ENCODE data around the gene OCA2.

OCA2 gene

DNA sequence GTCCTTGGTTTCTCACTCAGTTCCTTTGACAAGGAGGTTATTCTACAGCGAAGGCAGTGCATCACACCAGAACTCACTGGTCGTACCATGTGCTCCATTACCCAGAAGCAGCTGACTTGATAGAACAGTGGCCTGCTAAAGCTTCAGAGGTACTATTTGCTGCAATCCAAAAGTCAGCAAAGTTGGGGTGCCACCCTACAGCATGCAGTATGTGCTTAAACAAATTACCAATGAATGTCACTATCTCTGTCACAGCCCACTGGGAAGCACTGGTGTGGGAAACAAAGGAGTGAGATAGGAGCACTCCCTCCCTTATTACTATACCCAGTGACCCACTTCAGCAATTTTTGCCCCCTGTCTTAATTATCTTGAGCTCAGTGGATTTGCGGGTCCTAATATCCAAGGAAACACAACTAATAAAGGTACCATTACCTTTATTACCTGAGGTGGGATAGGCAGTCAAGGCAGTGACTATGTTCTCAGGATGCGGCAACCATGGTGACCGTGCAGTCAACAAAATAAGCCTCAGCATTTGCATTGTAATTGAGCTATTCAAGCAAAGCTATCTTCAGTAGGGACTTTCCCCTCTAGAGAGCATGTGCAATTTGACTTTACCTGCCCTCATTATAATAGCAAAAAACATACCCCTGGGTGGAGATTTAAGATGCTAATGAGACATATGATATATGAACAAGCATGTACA, 199.4 kb downstream of the OCA2 start:
- Histone ChIP-seq H3K4me1 (ENCODE audit: insufficient read depth, low read length) (no peaks in the 10 kb centered on the region), H3K9me3 (ENCODE audit: control insufficient read depth, insufficient read depth, low read length) (no peaks in the 10 kb centered on the region; the same call in 1 of the 2 replicates), H3K36me3 (ENCODE audit: insufficient read depth, low read length) (no peaks in the 10 kb centered on the region), H3K9ac (ENCODE audit: low read depth, low read length) (no peak overlapping the region)

DNA sequence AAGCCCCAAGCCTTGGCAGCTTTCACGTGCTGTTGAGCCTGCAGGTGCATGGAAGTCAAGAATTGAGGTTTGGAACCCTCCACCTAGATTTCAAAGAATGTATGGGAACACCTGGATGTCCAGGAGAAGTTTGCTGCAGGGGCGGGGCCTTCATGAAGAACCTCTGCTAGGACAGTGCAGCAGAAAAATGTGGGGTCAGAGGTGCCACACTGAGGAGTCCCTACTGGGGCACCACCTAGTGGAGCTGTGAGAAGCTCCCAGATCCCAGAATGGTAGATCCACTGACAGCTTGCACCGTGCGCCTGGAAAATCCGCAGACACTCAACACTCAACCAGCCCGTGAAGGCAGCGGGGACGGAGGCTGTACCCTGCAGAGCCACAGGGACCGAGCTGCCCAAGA, 201.6 kb downstream of the OCA2 start:
- H3K4me1 ChIP-seq (ENCODE audit: insufficient read depth, low read length), result no peaks in the 10 kb centered on the region

DNA sequence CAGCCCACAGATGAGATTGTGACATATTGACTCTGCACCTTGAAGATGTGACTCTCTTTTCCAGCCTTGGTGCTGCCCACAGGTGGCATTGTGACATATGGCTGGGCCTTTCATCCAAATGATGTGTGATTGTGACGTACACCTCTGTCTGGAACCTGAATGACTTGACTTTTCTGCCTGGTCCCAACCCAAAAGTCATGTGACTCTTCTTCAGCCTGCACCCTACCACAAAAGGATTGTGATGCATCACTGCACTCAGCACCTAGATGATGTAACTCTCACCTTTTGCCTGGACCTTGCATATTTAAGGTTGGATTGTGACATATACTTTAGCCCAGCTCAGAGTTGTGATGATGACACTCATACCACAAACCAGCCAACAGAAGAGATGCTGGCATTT, 204.5 kb downstream of the OCA2 start:
- Histone ChIP-seq H3K9ac (ENCODE audit: low read depth, low read length) (no peak overlapping the region), H3K36me3 (ENCODE audit: insufficient read depth, low read length) (no peaks in the 10 kb centered on the region), H3K9me3 (ENCODE audit: control insufficient read depth, insufficient read depth, low read length) (no peaks in the 10 kb centered on the region; the same call in 1 of the 2 replicates), H3K4me1 (ENCODE audit: insufficient read depth, low read length) (no peaks in the 10 kb centered on the region)

More for the DNA sequence above, 201.6 kb downstream of the OCA2 start:
- Histone ChIP-seq H3K9me3 (ENCODE audit: control insufficient read depth, insufficient read depth, low read length) (no peaks in the 10 kb centered on the region; the same call in 1 of the 2 replicates), H3K9ac (ENCODE audit: low read depth, low read length) (no peak overlapping the region), H3K36me3 (ENCODE audit: insufficient read depth, low read length) (no peaks in the 10 kb centered on the region)

DNA sequence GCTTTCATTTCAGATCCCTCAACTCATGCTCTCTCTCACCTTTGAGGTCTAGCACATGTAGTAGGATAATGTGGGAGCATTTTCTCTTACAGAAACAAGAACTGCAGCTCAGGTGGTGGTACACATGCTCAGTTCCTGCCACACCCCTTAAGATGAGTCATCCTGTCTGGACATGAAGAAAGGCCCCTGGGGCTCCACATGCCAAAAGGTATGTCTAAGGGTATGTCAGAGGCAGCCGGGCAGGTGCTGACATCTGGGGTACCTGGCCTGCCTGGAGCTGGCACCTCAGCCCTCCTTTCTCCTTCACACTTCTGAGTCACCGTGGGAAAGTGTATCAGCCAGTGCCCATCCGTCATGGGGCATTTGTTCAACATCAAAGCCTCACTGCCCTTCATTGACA, 209.9 kb downstream of the OCA2 start:
- H3K9ac ChIP-seq (ENCODE audit: low read depth, low read length), result no peak overlapping the region
- no peaks in the 10 kb centered on the region for H3K36me3 ChIP-seq (ENCODE audit: insufficient read depth, low read length)
- H3K4me1 ChIP-seq (ENCODE audit: insufficient read depth, low read length), result no peaks in the 10 kb centered on the region
- no peaks in the 10 kb centered on the region; the same call in 1 of the 2 replicates for H3K9me3 ChIP-seq (ENCODE audit: control insufficient read depth, insufficient read depth, low read length)

DNA sequence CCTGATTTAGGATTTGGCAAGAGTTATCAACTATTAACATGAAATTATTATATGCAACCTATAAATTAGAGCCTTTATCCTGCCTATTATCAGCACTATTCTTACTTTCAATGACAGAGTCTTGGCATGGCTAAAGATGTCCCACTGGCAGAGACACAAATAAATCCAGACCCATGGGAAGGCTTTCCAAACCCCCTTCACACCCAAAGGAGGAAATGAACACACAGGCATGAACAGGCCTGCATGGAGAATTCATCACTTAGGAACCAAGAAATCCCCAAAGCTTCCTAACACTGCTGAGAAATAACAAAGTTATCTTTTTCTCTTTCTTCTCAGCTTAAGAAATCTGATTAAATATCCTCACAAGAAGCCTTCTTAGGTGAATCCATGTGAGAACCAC, 213.9 kb downstream of the OCA2 start:
- no peaks in the 10 kb centered on the region for H3K4me1 ChIP-seq (ENCODE audit: insufficient read depth, low read length)
- no peak overlapping the region for H3K9ac ChIP-seq (ENCODE audit: low read depth, low read length)
- no peaks in the 10 kb centered on the region for H3K36me3 ChIP-seq (ENCODE audit: insufficient read depth, low read length)
- no peaks in the 10 kb centered on the region for H3K9me3 ChIP-seq (ENCODE audit: control insufficient read depth, insufficient read depth, low read length)

DNA sequence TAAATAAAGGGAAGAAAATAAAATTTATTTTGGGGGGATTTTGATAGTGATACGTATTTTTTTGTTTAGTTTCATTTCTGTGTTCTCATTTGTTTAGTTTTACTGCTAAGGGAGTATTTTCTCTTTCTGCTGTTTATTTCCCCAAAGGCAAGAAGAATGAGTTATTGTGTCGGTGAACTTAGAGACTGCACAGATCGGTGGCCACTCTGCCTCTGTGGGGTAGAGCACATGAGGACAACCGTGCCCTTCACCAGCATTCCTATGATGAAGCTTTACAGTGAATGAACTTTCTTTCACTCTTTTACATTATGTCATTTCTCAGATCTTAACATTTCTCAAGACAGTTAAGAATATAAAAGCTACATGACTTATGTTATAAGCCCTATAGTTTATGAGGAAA, 214.4 kb downstream of the OCA2 start:
- no peak overlapping the region for H3K9ac ChIP-seq (ENCODE audit: low read depth, low read length)
- no peaks in the 10 kb centered on the region for H3K9me3 ChIP-seq (ENCODE audit: control insufficient read depth, insufficient read depth, low read length)
- H3K4me1 ChIP-seq (ENCODE audit: insufficient read depth, low read length), result no peaks in the 10 kb centered on the region
- no peaks in the 10 kb centered on the region for H3K36me3 ChIP-seq (ENCODE audit: insufficient read depth, low read length)

DNA sequence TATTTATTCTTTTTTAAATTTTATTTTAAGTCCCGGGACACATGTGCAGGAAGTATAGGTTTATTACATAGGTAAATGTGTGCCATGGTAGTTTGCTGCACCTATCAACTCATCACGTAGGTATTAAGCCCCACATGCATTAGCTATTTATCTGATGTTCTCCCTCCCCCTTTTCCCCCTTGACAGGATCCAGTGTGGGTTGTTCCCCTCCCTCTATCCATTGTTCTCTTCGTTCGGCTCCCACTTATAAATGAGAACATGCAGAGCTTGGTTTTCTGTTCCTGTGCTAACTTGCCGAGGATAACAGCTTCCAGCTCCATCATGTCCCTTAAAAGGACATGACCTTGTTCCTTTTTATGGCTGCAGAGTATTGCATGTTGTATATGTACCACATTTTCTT, 220.3 kb downstream of the OCA2 start:
- no peaks in the 10 kb centered on the region for H3K4me1 ChIP-seq (ENCODE audit: insufficient read depth, low read length)
- H3K9me3 ChIP-seq (ENCODE audit: control insufficient read depth, insufficient read depth, low read length), result no peaks in the 10 kb centered on the region
- no peak overlapping the region for H3K9ac ChIP-seq (ENCODE audit: low read depth, low read length)
- no peaks in the 10 kb centered on the region for H3K36me3 ChIP-seq (ENCODE audit: insufficient read depth, low read length)

DNA sequence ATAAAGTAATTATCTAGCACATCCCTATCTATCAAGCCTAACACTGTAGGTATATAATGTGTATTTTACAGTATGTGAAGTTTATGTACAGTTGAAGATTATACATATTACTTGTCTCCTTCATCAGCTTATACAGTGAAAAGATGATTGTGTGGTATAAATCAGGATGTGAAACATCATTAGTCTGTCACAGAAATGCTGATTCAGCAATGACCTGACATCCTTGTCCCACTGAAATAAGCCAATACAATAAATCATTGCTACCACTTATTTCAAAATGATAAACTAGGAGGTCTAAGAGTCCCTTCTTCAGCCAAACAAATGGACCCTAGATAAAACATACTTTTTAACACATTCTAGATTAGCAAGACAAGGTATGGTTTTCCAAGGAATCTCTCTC, 225.3 kb downstream of the OCA2 start:
- Histone ChIP-seq H3K4me1 (ENCODE audit: insufficient read depth, low read length) (no peaks in the 10 kb centered on the region), H3K9me3 (ENCODE audit: control insufficient read depth, insufficient read depth, low read length) (no peaks in the 10 kb centered on the region), H3K9ac (ENCODE audit: low read depth, low read length) (no peak overlapping the region), H3K36me3 (ENCODE audit: insufficient read depth, low read length) (no peaks in the 10 kb centered on the region)

DNA sequence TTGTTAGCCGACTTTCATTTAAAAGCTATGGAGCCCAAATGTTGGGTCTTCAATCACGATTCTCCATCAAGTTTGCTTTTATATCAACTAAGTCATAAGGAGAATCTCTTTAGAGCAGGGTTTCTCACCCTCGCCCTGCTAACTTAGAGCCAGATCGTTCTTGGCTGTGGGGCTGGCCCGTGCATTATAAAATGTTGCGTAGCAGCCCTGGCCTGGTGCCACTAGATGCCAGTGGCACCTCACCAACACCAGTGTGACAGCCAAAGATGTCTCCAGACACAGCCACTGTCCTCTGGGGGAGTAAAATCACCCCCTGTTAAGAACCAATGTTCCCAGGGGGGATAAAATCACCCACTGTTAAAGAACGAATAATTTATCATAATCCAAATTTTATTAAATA, 226.1 kb downstream of the OCA2 start:
- no peak overlapping the region for H3K9ac ChIP-seq (ENCODE audit: low read depth, low read length)
- no peaks in the 10 kb centered on the region for H3K9me3 ChIP-seq (ENCODE audit: control insufficient read depth, insufficient read depth, low read length)
- H3K4me1 ChIP-seq (ENCODE audit: insufficient read depth, low read length), result no peaks in the 10 kb centered on the region
- no peaks in the 10 kb centered on the region for H3K36me3 ChIP-seq (ENCODE audit: insufficient read depth, low read length)

DNA sequence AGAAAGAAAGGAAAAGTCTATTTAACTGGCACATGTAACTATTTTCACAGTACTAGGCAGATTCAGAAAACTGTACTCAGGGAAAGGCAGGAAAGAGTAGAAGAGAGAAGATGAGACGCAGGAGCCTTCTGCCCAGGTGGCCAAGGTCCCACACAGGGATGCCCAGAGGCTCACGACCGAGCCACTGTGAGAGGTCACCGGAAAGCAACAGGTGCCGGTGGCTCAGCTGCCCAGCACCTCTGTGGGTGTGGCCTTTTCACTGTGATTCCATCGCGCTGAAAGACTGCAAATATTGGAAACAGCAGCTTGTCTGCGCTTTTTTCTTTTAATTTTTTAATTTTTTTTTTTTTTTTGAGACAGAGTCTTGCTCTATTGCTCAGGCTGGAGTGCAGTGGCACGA, 226.8 kb downstream of the OCA2 start:
- H3K9me3 ChIP-seq (ENCODE audit: control insufficient read depth, insufficient read depth, low read length), result no peaks in the 10 kb centered on the region
- no peaks in the 10 kb centered on the region for H3K4me1 ChIP-seq (ENCODE audit: insufficient read depth, low read length)
- no peak overlapping the region for H3K9ac ChIP-seq (ENCODE audit: low read depth, low read length)
- H3K36me3 ChIP-seq (ENCODE audit: insufficient read depth, low read length), result no peaks in the 10 kb centered on the region

DNA sequence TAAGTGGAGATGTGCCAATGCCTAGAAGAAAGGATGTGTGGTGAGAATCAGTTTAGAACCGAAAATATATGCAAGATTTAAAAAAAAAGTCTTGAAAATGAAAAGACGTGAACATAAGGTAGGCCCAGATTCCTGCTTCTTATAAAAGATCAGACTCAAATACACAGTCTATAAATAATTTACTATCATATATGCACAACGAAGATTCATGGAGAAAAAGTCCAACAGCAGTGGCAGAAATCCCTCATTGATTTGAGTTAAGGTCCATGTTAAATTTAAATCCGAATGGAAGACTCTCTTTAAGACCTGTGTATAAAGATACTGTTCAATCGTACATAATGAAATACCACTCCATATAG, 227.2 kb downstream of the OCA2 start:
- Histone ChIP-seq H3K36me3 (ENCODE audit: insufficient read depth, low read length) (no peaks in the 10 kb centered on the region), H3K9ac (ENCODE audit: low read depth, low read length) (no peak overlapping the region), H3K4me1 (ENCODE audit: insufficient read depth, low read length) (no peaks in the 10 kb centered on the region), H3K9me3 (ENCODE audit: control insufficient read depth, insufficient read depth, low read length) (no peaks in the 10 kb centered on the region)

DNA sequence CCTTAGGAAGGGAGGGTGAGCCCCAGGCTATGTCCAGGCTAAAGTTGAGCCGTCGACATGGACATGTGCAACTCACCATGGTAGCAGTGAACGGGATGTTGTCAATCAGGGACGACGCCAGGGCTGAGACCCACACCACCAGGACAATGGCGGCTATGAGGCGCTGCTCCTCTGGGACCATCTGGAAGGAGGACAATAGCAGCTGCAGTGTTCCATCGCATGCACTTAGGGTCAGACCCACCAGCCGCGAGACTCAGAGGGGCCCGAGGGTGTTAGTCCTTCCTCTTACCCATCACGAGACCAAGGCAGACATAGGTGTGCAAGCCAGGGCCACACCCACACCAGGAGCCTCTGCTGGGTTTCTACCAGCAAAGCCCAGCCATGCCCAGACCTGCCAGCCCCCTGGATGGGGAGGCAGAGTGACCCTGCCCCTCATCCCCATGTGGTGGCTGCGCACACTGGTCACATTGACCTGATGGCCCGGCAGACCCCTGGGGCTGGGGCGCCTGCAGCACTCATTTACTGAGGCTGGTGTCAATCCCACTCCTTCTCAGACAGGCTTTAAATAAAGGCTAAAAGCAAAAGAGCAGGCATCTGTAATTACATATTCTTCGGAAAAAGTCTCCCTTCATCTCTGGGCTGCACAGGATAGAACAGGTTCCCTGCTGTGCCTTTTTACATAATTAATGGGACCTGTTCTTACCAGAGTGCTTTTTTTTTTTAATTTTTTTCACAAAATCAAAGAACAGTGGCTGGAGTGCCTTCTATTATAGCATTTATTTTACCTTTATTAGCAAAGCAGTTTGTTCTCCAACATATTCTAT, 227.8 kb downstream of the OCA2 start:
- Histone ChIP-seq H3K4me1 (ENCODE audit: insufficient read depth, low read length) (no peaks in the 10 kb centered on the region), H3K9ac (ENCODE audit: low read depth, low read length) (no peak overlapping the region), H3K9me3 (ENCODE audit: control insufficient read depth, insufficient read depth, low read length) (no peaks in the 10 kb centered on the region), H3K36me3 (ENCODE audit: insufficient read depth, low read length) (no peaks in the 10 kb centered on the region)

DNA sequence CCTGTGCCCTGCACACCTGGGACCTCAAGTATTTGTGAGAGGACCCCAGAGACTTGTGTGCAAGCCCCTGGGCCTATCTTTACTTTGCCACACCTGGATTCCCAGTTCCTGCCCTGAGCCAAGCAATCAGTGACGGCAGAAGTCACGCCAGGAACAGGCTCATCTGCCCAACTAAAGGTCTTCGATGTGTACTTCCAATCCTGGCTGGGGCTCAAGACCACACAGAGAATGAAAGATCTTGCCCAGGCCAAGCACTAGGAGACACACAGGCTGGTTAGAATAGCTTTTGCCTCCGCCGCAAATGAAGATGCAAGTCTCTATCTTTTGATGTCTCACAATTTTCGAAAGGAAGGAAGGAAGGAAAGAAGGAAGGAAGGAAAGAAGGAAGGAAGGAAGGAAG, 228.8 kb downstream of the OCA2 start:
- Histone ChIP-seq H3K36me3 (ENCODE audit: insufficient read depth, low read length) (no peaks in the 10 kb centered on the region), H3K9me3 (ENCODE audit: control insufficient read depth, insufficient read depth, low read length) (no peaks in the 10 kb centered on the region), H3K9ac (ENCODE audit: low read depth, low read length) (no peak overlapping the region), H3K4me1 (ENCODE audit: insufficient read depth, low read length) (no peaks in the 10 kb centered on the region)

DNA sequence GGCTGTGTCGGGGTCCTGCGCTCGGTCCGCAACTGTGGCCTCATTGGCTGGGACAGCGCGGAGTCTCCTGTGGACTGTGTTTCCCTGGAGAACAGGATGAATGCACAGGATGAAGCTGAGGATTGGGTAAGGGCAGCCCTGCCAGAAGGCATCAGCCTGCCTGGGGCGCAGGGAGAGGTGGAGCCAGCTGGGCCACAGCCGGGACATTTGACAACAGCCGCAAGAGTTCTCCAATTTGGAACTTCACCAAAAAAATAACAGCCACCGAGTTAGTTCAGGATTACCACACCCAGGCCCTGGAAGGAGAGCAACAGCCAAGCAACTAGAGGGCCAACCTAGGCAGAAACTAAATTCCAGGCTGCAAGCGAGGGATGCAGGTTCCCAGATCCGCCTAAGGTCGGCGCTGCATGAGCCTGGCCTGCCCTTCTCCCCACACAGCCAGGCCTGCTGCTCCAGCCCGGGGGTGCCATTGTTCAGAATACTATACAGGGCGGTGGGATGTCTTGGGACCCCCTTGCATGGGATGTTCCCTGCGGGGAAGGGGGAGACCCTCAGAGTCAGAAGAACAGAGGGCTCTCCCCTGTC, 229.3 kb downstream of the OCA2 start:
- Histone ChIP-seq H3K9ac (ENCODE audit: low read depth, low read length) (no peak overlapping the region), H3K9me3 (ENCODE audit: control insufficient read depth, insufficient read depth, low read length) (no peaks in the 10 kb centered on the region), H3K36me3 (ENCODE audit: insufficient read depth, low read length) (no peaks in the 10 kb centered on the region), H3K4me1 (ENCODE audit: insufficient read depth, low read length) (no peaks in the 10 kb centered on the region)

Measured in ES-I3 (cell line).